IMR-90 (cell line): ENCODE data around the gene USP10. TPM values are rescaled to one million over a fixed set of nuclear protein-coding genes. Genes with fewer than 3 reads are reported as not detected.

ENCODE experiments used
- ATAC-seq: fragments of 200-7000 bp; cut with Tn5 transposase; 2 replicates; pipeline ENCODE4 v1.9.1; 2020; ENCODE audit warnings: low read depth, mild to moderate bottlenecking, moderate library complexity
- BruUV-seq: library from RNA; stranded (reverse); fragments of 400-500 nt; replicated peaks from 2 replicates; lab custom pipeline; 2021; lab: Mats Ljungman, UMichigan
- CTCF ChIA-PET: fragments of 300-600 bp; formaldehyde crosslinking; extraction: SDS; loops from one replicate; lab custom pipeline; 2021; ENCODE audit warnings: antibody characterized with exemption; lab: Yijun Ruan, JAX
- POLR2A ChIA-PET: fragments of 300-600 bp; sonication (Branson Sonifier 250); formaldehyde crosslinking; loops from one replicate; lab custom pipeline; 2022; ENCODE audit warnings: antibody characterized with exemption; ENCODE audit not compliant: unreplicated experiment; lab: Charles Lee
- DNase-seq: peaks from one replicate; pipeline ENCODE4 v3.0.0; 2013
- H2AFZ ChIP-seq: replicated peaks from 2 replicates; pipeline ENCODE3; 2013; ENCODE audit warnings: low read length, mild to moderate bottlenecking; ENCODE audit not compliant: poor library complexity
- H2AK5ac ChIP-seq: 2 replicates; pipeline ENCODE4 v1.6.1; 2013; ENCODE audit warnings: low read depth, low read length, inconsistent platforms
- H2AK9ac ChIP-seq: replicated peaks from 2 replicates; pipeline ENCODE3; 2013; ENCODE audit warnings: mild to moderate bottlenecking, low read depth, low read length, moderate library complexity; ENCODE audit not compliant: poor library complexity
- H2BK120ac ChIP-seq: 2 replicates; pipeline ENCODE4 v1.6.1; 2013; ENCODE audit warnings: low read depth, low read length, inconsistent platforms
- H2BK15ac ChIP-seq: 3 replicates; pipeline ENCODE4 v1.6.1; 2013; ENCODE audit warnings: low read depth, low read length, inconsistent platforms
- H2BK20ac ChIP-seq: 2 replicates; pipeline ENCODE4 v1.6.1; 2013; ENCODE audit warnings: low read depth, mild to moderate bottlenecking, inconsistent platforms, low read length, moderate library complexity
- H2BK5ac ChIP-seq: 2 replicates; pipeline ENCODE4 v1.6.1; 2013; ENCODE audit warnings: mild to moderate bottlenecking, low read depth, low read length, inconsistent platforms; ENCODE audit not compliant: poor library complexity, severe bottlenecking
- H3K14ac ChIP-seq: replicated peaks from 2 replicates; pipeline ENCODE4 v1.6.1; 2013; ENCODE audit warnings: low read depth, low read length, inconsistent platforms
- H3K18ac ChIP-seq: 2 replicates; pipeline ENCODE4 v1.6.1; 2013; ENCODE audit warnings: low read depth, low read length, control low read depth
- H3K23ac ChIP-seq: 2 replicates; pipeline ENCODE4 v1.6.1; 2013; ENCODE audit warnings: low read depth, low read length, inconsistent platforms
- H3K27ac ChIP-seq: 2 replicates; pipeline ENCODE4 v1.5.1; 2013; ENCODE audit warnings: mild to moderate bottlenecking, control low read depth, low read length; ENCODE audit not compliant: insufficient read depth
- H3K27me3 ChIP-seq: 2 replicates; pipeline ENCODE4 v1.6.1; 2013; ENCODE audit warnings: low read length; ENCODE audit not compliant: control insufficient read depth, insufficient read depth
- H3K36me3 ChIP-seq: 2 replicates; pipeline ENCODE4 v1.6.1; 2013; ENCODE audit warnings: low read length, mixed read lengths; ENCODE audit not compliant: control insufficient read depth, insufficient read depth
- H3K4ac ChIP-seq: 2 replicates; pipeline ENCODE4 v1.6.1; 2013; ENCODE audit warnings: low read depth, low read length, inconsistent platforms
- H3K4me1 ChIP-seq: 2 replicates; pipeline ENCODE4 v1.6.1; 2013; ENCODE audit warnings: low read length, mixed read lengths; ENCODE audit not compliant: control insufficient read depth, insufficient read depth
- H3K4me2 ChIP-seq: 2 replicates; pipeline ENCODE4 v1.6.1; 2013; ENCODE audit warnings: low read depth, mild to moderate bottlenecking, control low read depth, low read length, moderate library complexity
- H3K4me3 ChIP-seq: 2 replicates; pipeline ENCODE4 v1.5.1; 2013; ENCODE audit warnings: low read depth, mild to moderate bottlenecking, control low read depth, low read length, moderate library complexity; ENCODE audit not compliant: insufficient read depth
- H3K56ac ChIP-seq: 2 replicates; pipeline ENCODE4 v1.6.1; 2013; ENCODE audit warnings: low read length, inconsistent platforms; ENCODE audit not compliant: insufficient read depth; ENCODE audit errors: extremely low read depth
- H3K79me1 ChIP-seq, 2 experiments: 2 replicates each; pipeline ENCODE4 v1.6.1; 2013; ENCODE audit warnings: low read length in 2 of 2, inconsistent platforms in 1 of 2, low read depth in 1 of 2
- H3K9ac ChIP-seq: 2 replicates; pipeline ENCODE4 v1.6.1; 2013; ENCODE audit warnings: low read depth, low read length, control low read depth
- H3K9me1 ChIP-seq: 2 replicates; pipeline ENCODE4 v1.6.1; 2013; ENCODE audit warnings: low read length, inconsistent platforms; ENCODE audit not compliant: insufficient read depth
- H3K9me3 ChIP-seq: 2 replicates; pipeline ENCODE4 v1.6.1; 2013; ENCODE audit warnings: low read length; ENCODE audit not compliant: control insufficient read depth, insufficient read depth
- H4K20me1 ChIP-seq: 2 replicates; pipeline ENCODE4 v1.6.1; 2013; ENCODE audit warnings: low read length, inconsistent platforms; ENCODE audit not compliant: insufficient read depth
- H4K5ac ChIP-seq: 2 replicates; pipeline ENCODE4 v1.6.1; 2013; ENCODE audit warnings: mild to moderate bottlenecking, low read depth, low read length, control low read depth
- H4K8ac ChIP-seq, 2 experiments: 2 replicates each; pipeline ENCODE4 v1.6.1; 2013; ENCODE audit warnings: low read depth in 2 of 2, low read length in 2 of 2, control low read depth in 1 of 2, inconsistent platforms in 1 of 2
- H4K91ac ChIP-seq: 2 replicates; pipeline ENCODE4 v1.6.1; 2013; ENCODE audit warnings: low read depth, low read length, inconsistent platforms; ENCODE audit not compliant: insufficient read depth
- CEBPB ChIP-seq: IDR thresholded peaks from 2 replicates; pipeline ENCODE4 v1.6.1; 2012; ENCODE audit warnings: low read depth, low read length, improper control_type of control experiment
- ELK1 ChIP-seq: fragments of 150-350 bp; IDR thresholded peaks from 2 replicates; pipeline ENCODE4 v1.6.1; 2016; ENCODE audit warnings: low read depth, mild to moderate bottlenecking, low read length, moderate library complexity, borderline replicate concordance
- WGBS, 2 experiments: methylation state at CpG; one replicate each; pipeline versions ENCODE4 v1.1.5 to v1.1.7; 2013; ENCODE audit warnings: missing lambda C conversion rate in 2 of 2; ENCODE audit not compliant: insufficient read length in 1 of 2; ENCODE audit errors: extremely low coverage in 2 of 2; 5-methylcytosine and 5-hydroxymethylcytosine counted together
- dilution Hi-C: fragments of 300-500 bp; cut with HindIII; formaldehyde crosslinking; loops from one replicate; pipeline ENCODE4 v1.14.3; 2018; ENCODE audit warnings: low sequenced_read_pairs; ENCODE audit not compliant: unreplicated experiment
- in situ Hi-C: fragments of 300-500 bp; cut with MboI; formaldehyde crosslinking; loops from 3 replicates; pipeline ENCODE4 v1.14.3; 2019; ENCODE audit warnings: low sequenced_read_pairs, inconsistent platforms, mixed read lengths
- intact Hi-C: fragments of 100-400 bp; cut with micrococcal nuclease; formaldehyde crosslinking; loops from 2 replicates; pipeline ENCODE4 v1.10.0; 2022
- polyA plus RNA-seq, 3 experiments: library from polyadenylated mRNA; depleted of rRNA; stranded (reverse); fragments of >200 nt; gene quantifications; 2 replicates each; pipeline ENCODE4 v1.2.3, GENCODE V29; 2012; ENCODE audit warnings: low replicate concordance in 1 of 3
- total RNA-seq: library from RNA; depleted of rRNA; stranded (reverse); fragments of >200 nt; gene quantifications from 2 replicates; pipeline ENCODE4 v1.2.3, GENCODE V29; 2012

The USP10 gene
- total and polyA plus RNA-seq, 2 of the 4 experiments (the other 2 are of a cell fraction), result 54.3 to 79.0 TPM

GRCh38 chr16:84740596-84741116, 40.9 kb downstream of the USP10 start:
- H3K9ac ChIP-seq, result no peak overlapping the region
- in situ Hi-C loops, result no loop called here
- no peak overlapping the region for H2BK5ac ChIP-seq
- H4K8ac ChIP-seq, result peak overlapping the region; percentile 31 to 50; a peak in 1 of 4 replicates
- WGBS, 2 experiments, result 56% methylated on average over 1 of the region's 5 CpGs; no CpG with 5 or more reads in 1 of the 2 experiments
- DNase-seq (no peak), ATAC-seq (no peak)
- H3K36me3 ChIP-seq, result peaks cover 8% of the 10 kb centered on the region
- no peak overlapping the region for H2AK9ac ChIP-seq
- peaks cover 55% of the 10 kb centered on the region for H4K20me1 ChIP-seq
- no peak overlapping the region for H3K23ac ChIP-seq
- H4K5ac ChIP-seq, result no peak overlapping the region
- H3K4me2 ChIP-seq, result no peak overlapping the region
- intact Hi-C loops, result no loop called here
- ChIA-PET CTCF (interaction anchor here (1.2 to 2.4 kb wide), 3 partner anchors 12 to 118 kb away, joined by 3 to 14 read pairs (median 5); no protein-coding TSS in a partner anchor), POLR2A (no interaction called here)
- H3K9me1 ChIP-seq, result peaks cover 20% of the 10 kb centered on the region
- peak overlapping the region; percentile 51 for H3K27ac ChIP-seq
- H3K4me3 ChIP-seq, result no peak overlapping the region
- dilution Hi-C loops, result no loop called here
- H3K9me3 ChIP-seq, result no peaks in the 10 kb centered on the region
- no peak overlapping the region for H2AFZ ChIP-seq
- H2BK20ac ChIP-seq, result peak overlapping the region; percentile 0; the same call in 1 of the 2 replicates
- peak overlapping the region; percentile 83 for H2AK5ac ChIP-seq
- H2BK15ac ChIP-seq, result peak overlapping the region; percentile 16; the same call in 2 of the 3 replicates
- H3K18ac ChIP-seq, result no peak overlapping the region; the same call in 1 of the 2 replicates
- peak overlapping the region; percentile 7; the same call in 1 of the 2 replicates for H4K91ac ChIP-seq
- 0 out of 2 replicates have a peak overlapping the region, but pooled peaks have one; percentile 13 for H2BK120ac ChIP-seq
- H3K56ac ChIP-seq, result no peak overlapping the region; the same call in 1 of the 2 replicates
- TF ChIP-seq ELK1 (no peak), CEBPB (peak; percentile 53; the same call in 1 of the 2 replicates)
- peaks cover 42 to 75% of the 10 kb centered on the region in 2 experiments for H3K79me1 ChIP-seq
- peak overlapping the region; percentile 8 for H3K4ac ChIP-seq
- H3K27me3 ChIP-seq, result no peaks in the 10 kb centered on the region
- no TSS peak for BruUV-seq
- H3K14ac ChIP-seq, result peak overlapping the region; percentile 11; the same call in 1 of the 2 replicates
- H3K4me1 ChIP-seq, result peaks cover 23% of the 10 kb centered on the region
